HCT116 (cell line): ENCODE data around the gene EMP1. TPM values are rescaled to one million over a fixed set of nuclear protein-coding genes. Genes with fewer than 3 reads are reported as not detected.

Experiments
- ATAC-seq: fragments of 200-7000 bp; cut with Tn5 transposase; 2 replicates; pipeline ENCODE4 v1.9.1; 2020; ENCODE audit warnings: mild to moderate bottlenecking, moderate library complexity
- BruUV-seq: library from RNA; stranded (reverse); fragments of 400-500 nt; replicated peaks from 2 replicates; lab custom pipeline; 2021; lab: Mats Ljungman, UMichigan
- CTCF ChIA-PET: fragments of 300-600 bp; sonication (Branson Sonifier 250); formaldehyde crosslinking; loops from one replicate; lab custom pipeline; 2021; ENCODE audit warnings: antibody characterized with exemption; lab: Charles Lee
- POLR2A ChIA-PET: fragments of 300-600, 350-600 bp; sonication (Branson Sonifier 250); formaldehyde crosslinking; loops from one replicate; lab custom pipeline; 2021; ENCODE audit warnings: antibody characterized with exemption; lab: Charles Lee
- RAD21 ChIA-PET, 2 experiments: fragments of 300-600 bp; sonication (Branson Sonifier 250); formaldehyde crosslinking; loops; one replicate each; lab custom pipeline; 2023; ENCODE audit warnings: low total read pairs in 2 of 2; ENCODE audit not compliant: uncharacterized antibody in 2 of 2, unreplicated experiment in 2 of 2, low non-redundant PET in 1 of 2; lab: Charles Lee
- DNase-seq: peaks from one replicate; pipeline ENCODE4 v3.0.0-alpha.2; 2010; ENCODE audit warnings: low read depth, low spot score
- H2AFZ ChIP-seq: fragments of 200-600 bp; shearing (Covaris generic), sonication (generic); 2 replicates; pipeline ENCODE4 v1.6.1; 2017; ENCODE audit warnings: low read depth, mixed run types, mixed read lengths, antibody characterized with exemption, low read length; ENCODE audit not compliant: poor library complexity, severe bottlenecking
- H3K27ac ChIP-seq: 2 replicates; pipeline ENCODE4 v1.5.1; 2012; ENCODE audit warnings: low read depth, low read length
- H3K27me3 ChIP-seq: fragments of 200-600 bp; sonication (generic); 2 replicates; pipeline ENCODE4 v1.6.1; 2016; ENCODE audit warnings: mixed run types, low read length, mixed read lengths; ENCODE audit not compliant: insufficient read depth
- H3K36me3 ChIP-seq, 2 experiments: fragments of 200-500 bp in 1 of 2; fragments of 200-600 bp in 1 of 2; sonication (Bioruptor generic) in 1 of 2; sonication (generic) in 1 of 2; 2 replicates each; pipeline versions ENCODE4 v1.5.1 to v1.6.1; 2014 to 2016; ENCODE audit warnings: low read length in 2 of 2, inconsistent platforms in 1 of 2, mixed read lengths in 1 of 2, mixed run types in 1 of 2; ENCODE audit not compliant: insufficient read depth in 2 of 2, control insufficient read depth in 1 of 2
- H3K4me1 ChIP-seq, 2 experiments: fragments of 200-600 bp in 1 of 2; sonication (generic) in 1 of 2; 2 replicates each; pipeline versions ENCODE4 v1.5.1 to v1.6.1; 2012 to 2017; ENCODE audit warnings: low read length in 2 of 2, inconsistent platforms in 1 of 2, mild to moderate bottlenecking in 1 of 2, mixed read lengths in 1 of 2, mixed run types in 1 of 2, moderate library complexity in 1 of 2; ENCODE audit not compliant: insufficient read depth in 2 of 2, control insufficient read depth in 1 of 2
- H3K4me2 ChIP-seq: fragments of 200-600 bp; sonication (generic); 2 replicates; pipeline ENCODE4 v1.6.1; 2017; ENCODE audit warnings: mixed run types, low read length, mixed read lengths
- H3K4me3 ChIP-seq, 2 experiments: fragments of 200-600 bp in 1 of 2; sonication (generic) in 1 of 2; replicated peaks in 1 of 2; 2 replicates each; pipeline ENCODE4 v1.5.1; 2011 to 2016; ENCODE audit warnings: low read length in 2 of 2, control low read depth in 1 of 2, low read depth in 1 of 2, mild to moderate bottlenecking in 1 of 2, mixed read lengths in 1 of 2, mixed run types in 1 of 2
- H3K79me2 ChIP-seq: fragments of 200-600 bp; sonication (generic); 2 replicates; pipeline ENCODE4 v1.6.1; 2017; ENCODE audit warnings: mild to moderate bottlenecking, mixed run types, low read length, moderate library complexity, mixed read lengths; ENCODE audit not compliant: insufficient read depth
- H3K9ac ChIP-seq: fragments of 200-600 bp; sonication (generic); 2 replicates; pipeline ENCODE4 v1.6.1; 2016; ENCODE audit warnings: low read length, mixed read lengths
- H3K9me2 ChIP-seq: fragments of 200-600 bp; sonication (generic), shearing (Covaris generic); 2 replicates; pipeline ENCODE4 v1.6.1; 2017; ENCODE audit warnings: mixed run types, mild to moderate bottlenecking, moderate library complexity; ENCODE audit not compliant: insufficient read depth
- H3K9me3 ChIP-seq, 2 experiments: fragments of 200-500 bp in 1 of 2; fragments of 200-600 bp in 1 of 2; sonication (Bioruptor generic) in 1 of 2; sonication (generic) in 1 of 2; 2 replicates each; pipeline ENCODE4 v1.6.1; 2014 to 2017; ENCODE audit warnings: low read length in 2 of 2, mixed read lengths in 2 of 2, inconsistent platforms in 1 of 2, low read depth in 1 of 2, mild to moderate bottlenecking in 1 of 2, mixed run types in 1 of 2, moderate library complexity in 1 of 2; ENCODE audit not compliant: control insufficient read depth in 1 of 2, insufficient read depth in 1 of 2
- H4K20me1 ChIP-seq: fragments of 200-600 bp; sonication (generic), shearing (Covaris generic); 2 replicates; pipeline ENCODE4 v1.6.1; 2017; ENCODE audit warnings: mixed run types, mild to moderate bottlenecking, moderate library complexity; ENCODE audit not compliant: insufficient read depth
- CTCF ChIP-seq, 3 experiments: fragments of 200-600 bp in 1 of 3; sonication (generic) in 1 of 3; IDR thresholded peaks in 2 of 3; conservative IDR thresholded peaks in 1 of 3; 2 replicates each; pipeline ENCODE4 v1.5.1; 2012 to 2017; ENCODE audit warnings: low read depth in 2 of 3, low read length in 2 of 3, antibody characterized with exemption in 1 of 3, borderline replicate concordance in 1 of 3, control low read depth in 1 of 3, mild to moderate bottlenecking in 1 of 3, mixed read lengths in 1 of 3, mixed run types in 1 of 3, moderate library complexity in 1 of 3; ENCODE audit not compliant: insufficient read depth in 1 of 3
- EGR1 ChIP-seq: IDR thresholded peaks from 2 replicates; pipeline ENCODE4 v1.6.1; 2012; ENCODE audit warnings: low read depth
- ELF1 ChIP-seq: IDR thresholded peaks from 2 replicates; pipeline ENCODE4 v1.6.1; 2012; ENCODE audit warnings: low read depth, borderline replicate concordance
- EZH2 ChIP-seq: fragments of 200-600 bp; sonication (generic); IDR thresholded peaks from 2 replicates; pipeline ENCODE4 v1.6.1; 2017; ENCODE audit warnings: antibody characterized with exemption, mixed run types
- FOSL1 ChIP-seq: IDR thresholded peaks from 2 replicates; pipeline ENCODE4 v1.6.1; 2012; ENCODE audit warnings: low read depth
- JUND ChIP-seq: IDR thresholded peaks from 2 replicates; pipeline ENCODE4 v1.6.1; 2012
- POLR2AphosphoS5 ChIP-seq: IDR thresholded peaks from 2 replicates; pipeline ENCODE4 v1.6.1; 2011; ENCODE audit warnings: mild to moderate bottlenecking, low read depth, low read length, moderate library complexity
- RAD21 ChIP-seq: IDR thresholded peaks from 2 replicates; pipeline ENCODE4 v1.6.1; 2012; ENCODE audit warnings: low read depth, mild to moderate bottlenecking
- REST ChIP-seq: IDR thresholded peaks from 2 replicates; pipeline ENCODE4 v1.6.1; 2012; ENCODE audit warnings: low read depth
- SP1 ChIP-seq: IDR thresholded peaks from 2 replicates; pipeline ENCODE4 v1.6.1; 2012; ENCODE audit warnings: low read depth
- SRF ChIP-seq: IDR thresholded peaks from 2 replicates; pipeline ENCODE4 v1.6.1; 2012; ENCODE audit warnings: low read depth
- TCF7L2 ChIP-seq: IDR thresholded peaks from 2 replicates; pipeline ENCODE4 v1.7.0; 2011; ENCODE audit warnings: borderline replicate concordance, inconsistent platforms; ENCODE audit not compliant: insufficient read depth, insufficient read length; ENCODE audit errors: extremely low read depth
- ZBTB33 ChIP-seq: IDR thresholded peaks from 2 replicates; pipeline ENCODE4 v1.6.1; 2011; ENCODE audit warnings: mild to moderate bottlenecking, low read length, moderate library complexity; ENCODE audit not compliant: insufficient replicate concordance; ENCODE audit errors: extremely low read depth
- intact Hi-C: fragments of 100-400 bp; cut with micrococcal nuclease; formaldehyde crosslinking; loops from 2 replicates; pipeline ENCODE4 v1.10.0; 2022
- total RNA-seq: library from RNA; stranded (reverse); gene quantifications from one replicate; pipeline ENCODE4 v1.2.1, GENCODE V29; 2021; ENCODE audit not compliant: unreplicated experiment

The EMP1 gene
- total RNA-seq, 1 experiment from 2014 or later: 110 TPM

GRCh38 chr12:13154027-13154538, 42.4 kb upstream of the EMP1 start:
- no peak for ATAC-seq
- RAD21 ChIA-PET: no interaction called here
- DNase-seq: no peak
- intact Hi-C loops: no loop called here
- H3K4me2 ChIP-seq: peak overlapping the region; percentile 15
- no peaks in the 10 kb centered on the region for H4K20me1 ChIP-seq
- H3K9me3 ChIP-seq: no peaks in the 10 kb centered on the region
- no TSS peak for BruUV-seq
- POLR2A ChIA-PET: no interaction called here
- peak overlapping the region; percentile 83 for H2AFZ ChIP-seq
- peak; percentile 14; the same call in 1 of the 2 replicates for TF ChIP-seq EGR1
- no peak for TF ChIP-seq SRF
- H3K9ac ChIP-seq: no peak overlapping the region
- no peaks in the 10 kb centered on the region for H3K9me2 ChIP-seq
- no peaks in the 10 kb centered on the region for H3K36me3 ChIP-seq
- no peak overlapping the region for H3K4me3 ChIP-seq
- H3K4me1 ChIP-seq: peaks cover 0 to 22% of the 10 kb centered on the region in 2 experiments; a peak in 2 of 4 replicates
- H3K27ac ChIP-seq: no peak overlapping the region
- no peaks in the 10 kb centered on the region for H3K27me3 ChIP-seq
- CTCF ChIA-PET: no interaction called here
- H3K79me2 ChIP-seq: no peaks in the 10 kb centered on the region

GRCh38 chr12:13154831-13155230, 41.7 kb upstream of the EMP1 start:
- ATAC-seq (no peak), DNase-seq (no peak)
- Histone ChIP-seq H3K27ac (no peak overlapping the region), H3K4me1 (peaks cover 0 to 22% of the 10 kb centered on the region in 2 experiments; a peak in 2 of 4 replicates), H3K79me2 (no peaks in the 10 kb centered on the region), H3K36me3 (no peaks in the 10 kb centered on the region), H3K4me3 (no peak overlapping the region), H3K27me3 (no peaks in the 10 kb centered on the region), H3K9me2 (no peaks in the 10 kb centered on the region), H3K4me2 (peak overlapping the region; percentile 15; the same call in 1 of the 2 replicates), H2AFZ (peak overlapping the region; percentile 83), H3K9me3 (no peaks in the 10 kb centered on the region), H4K20me1 (no peaks in the 10 kb centered on the region), H3K9ac (no peak overlapping the region)
- RAD21 ChIA-PET: no interaction called here
- intact Hi-C loops: no loop called here
- no TSS peak for BruUV-seq
- CTCF ChIA-PET: no interaction called here
- POLR2A ChIA-PET: no interaction called here
- TF ChIP-seq EZH2 (no peak), RAD21 (no peak), CTCF (IDR thresholded peaks at IDR 0.05 in 2 of 3, conservative IDR thresholded peaks at IDR 0.05 in 1 of 3; ENCODE audit: borderline replicate concordance in 1 of 3, insufficient read depth in 1 of 3, low read depth in 2 of 3, low read length in 2 of 3) (no peak), SP1 (no peak), ZBTB33 (no peak), ELF1 (no peak), REST (no peak), EGR1 (no peak), JUND (no peak), TCF7L2 (no peak), FOSL1 (no peak), POLR2AphosphoS5 (no peak)
